NCI-H1092 (cell line): ENCODE data around the gene ARHGAP22.

ENCODE experiments used
- DNase-seq: peaks from one replicate; lab custom pipeline; 2025; lab: John Stamatoyannopoulos, UW

Gene ARHGAP22

DNA sequence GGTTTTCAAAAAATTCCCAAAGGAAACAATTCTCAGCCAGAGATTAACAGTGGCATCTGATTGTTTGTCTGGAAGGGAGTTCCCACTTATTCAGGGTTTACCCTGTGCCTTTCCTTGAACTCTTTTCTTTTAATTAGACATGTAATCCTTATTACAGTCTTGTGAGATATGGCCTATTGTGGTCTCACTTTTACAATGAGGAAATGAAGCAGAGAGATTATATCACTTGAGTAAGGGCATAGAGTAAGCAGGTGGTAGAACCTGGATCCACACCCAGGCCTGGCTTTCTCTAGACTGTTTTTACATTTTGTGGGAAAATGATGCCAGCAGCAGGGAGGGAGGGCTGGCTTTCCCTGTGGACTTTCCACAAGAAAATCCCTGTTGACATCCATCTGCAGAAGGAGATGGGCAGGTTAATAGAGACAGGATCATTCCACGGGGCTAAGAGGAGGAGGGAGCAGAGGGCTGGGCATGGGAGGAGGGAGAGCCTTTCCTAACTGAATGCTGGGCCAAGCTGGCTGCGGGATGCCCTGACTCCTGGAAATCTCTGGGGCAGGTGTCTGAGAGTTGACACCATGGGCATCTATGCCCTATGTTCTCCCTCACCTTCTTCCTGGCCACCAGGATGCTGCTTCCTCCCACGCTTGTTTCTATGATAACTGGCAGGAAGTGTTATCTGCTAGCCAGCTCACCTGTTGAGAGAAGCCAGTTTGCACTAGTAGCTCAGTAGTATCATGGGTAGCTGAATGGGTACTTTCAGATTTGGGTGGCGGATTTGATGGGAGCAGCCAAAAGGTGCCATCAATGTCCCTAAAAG, 28.7 kb upstream of the ARHGAP22 start:
- no peak for DNase-seq

DNA sequence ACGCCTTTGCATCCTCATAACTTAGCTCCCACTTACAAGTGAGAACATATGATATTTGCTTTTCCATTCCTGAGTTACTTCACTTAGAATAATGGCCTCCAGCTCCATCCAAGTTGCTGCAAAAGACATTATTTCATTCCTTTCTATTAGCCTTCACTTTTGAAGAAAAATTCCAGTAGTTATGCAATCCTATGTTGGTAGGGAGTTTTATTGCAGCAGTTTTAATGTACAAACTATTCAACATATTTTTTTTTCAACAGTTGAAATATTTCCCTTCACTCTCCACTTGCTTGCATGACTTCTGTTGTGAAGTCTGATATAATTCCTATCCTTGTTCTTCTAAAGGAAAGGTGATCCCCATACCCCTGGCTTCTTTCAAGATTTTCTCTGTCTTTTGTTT, 27.3 kb upstream of the ARHGAP22 start:
- no peak for DNase-seq

DNA sequence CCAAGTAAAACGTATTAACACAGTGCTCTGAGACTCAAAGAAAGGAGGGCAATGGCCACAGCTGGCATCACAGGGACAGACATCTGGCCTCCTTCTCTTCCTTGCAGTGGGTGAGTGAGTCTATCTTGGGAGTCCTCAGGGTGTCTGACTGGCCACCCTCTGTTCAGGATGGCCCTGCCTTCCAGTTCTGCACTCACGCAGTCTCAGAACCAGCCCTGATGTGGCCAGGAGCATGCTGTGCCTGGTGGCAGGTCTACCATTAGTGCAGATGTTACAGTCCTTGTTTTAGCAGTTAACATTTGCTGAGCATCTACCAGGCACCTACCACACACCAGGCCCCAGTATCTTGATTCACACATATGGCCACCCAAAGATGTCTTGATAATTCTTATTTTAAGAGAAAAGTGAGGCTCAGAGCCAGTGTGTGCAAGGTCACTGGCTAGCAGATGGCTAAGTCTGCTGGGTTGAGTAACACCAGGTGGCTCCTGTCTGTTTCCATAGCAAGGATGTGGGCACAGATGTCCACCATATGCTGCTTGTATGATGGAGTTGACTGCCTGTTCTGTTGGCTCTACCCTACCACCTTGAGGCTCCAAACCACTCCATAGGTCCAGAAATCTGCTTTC, 23.2 kb upstream of the ARHGAP22 start:
- DNase-seq, result no peak

DNA sequence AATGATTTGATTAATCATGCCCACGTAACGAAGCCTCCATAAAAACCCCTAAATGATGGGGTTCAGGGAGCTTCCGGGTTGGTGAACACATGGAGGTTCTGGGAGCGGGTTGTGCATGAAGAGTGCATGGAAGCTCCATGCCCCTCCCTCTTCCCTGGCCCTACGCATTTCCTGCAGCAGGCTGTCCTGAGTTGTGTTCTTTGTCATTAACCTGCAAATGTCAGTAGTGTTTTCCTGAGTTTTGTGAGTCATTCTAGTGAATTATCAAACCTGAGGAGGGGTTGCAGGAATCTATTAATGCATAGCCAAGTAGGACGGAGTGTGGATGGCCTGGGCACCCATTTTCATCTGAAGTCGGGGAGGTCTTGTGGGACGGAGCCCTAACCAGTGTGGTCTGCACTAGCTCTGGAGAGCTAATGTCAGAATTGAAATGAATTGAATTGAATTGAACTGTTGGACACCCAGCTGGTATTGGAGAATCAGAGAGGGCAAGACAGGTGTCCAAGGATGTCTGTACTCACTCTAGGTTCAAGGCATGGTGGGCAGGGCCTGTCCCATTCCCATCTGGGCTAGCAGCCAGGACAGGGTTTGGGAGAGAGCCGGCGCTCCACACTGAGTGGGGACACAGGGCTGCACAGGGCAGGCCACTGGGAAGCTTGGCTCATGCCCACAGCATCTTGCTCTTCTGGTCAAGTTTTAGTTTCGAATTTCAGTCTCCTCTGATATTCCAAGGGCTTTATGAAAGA, 22.3 kb upstream of the ARHGAP22 start:
- DNase-seq, result no peak

DNA sequence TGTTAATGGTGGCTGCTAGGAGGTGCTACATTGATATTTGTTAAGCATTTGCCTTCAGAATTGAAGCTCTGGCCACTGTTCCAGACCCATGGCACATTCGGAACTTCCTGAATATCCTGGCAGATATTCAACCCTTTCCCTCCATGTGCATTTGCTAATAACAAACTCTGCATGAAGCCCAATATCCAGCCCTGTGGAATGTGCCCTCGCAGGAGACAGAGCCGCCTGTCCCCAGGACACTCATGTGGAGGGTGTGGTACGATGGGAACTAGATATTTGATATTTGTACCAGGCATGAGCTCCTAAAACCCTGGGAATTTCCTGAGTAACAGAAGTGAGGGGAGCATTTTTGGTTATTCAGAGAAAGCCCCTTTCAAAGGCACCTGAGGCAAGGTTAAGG, 21.6 kb upstream of the ARHGAP22 start:
- DNase-seq, result no peak

DNA sequence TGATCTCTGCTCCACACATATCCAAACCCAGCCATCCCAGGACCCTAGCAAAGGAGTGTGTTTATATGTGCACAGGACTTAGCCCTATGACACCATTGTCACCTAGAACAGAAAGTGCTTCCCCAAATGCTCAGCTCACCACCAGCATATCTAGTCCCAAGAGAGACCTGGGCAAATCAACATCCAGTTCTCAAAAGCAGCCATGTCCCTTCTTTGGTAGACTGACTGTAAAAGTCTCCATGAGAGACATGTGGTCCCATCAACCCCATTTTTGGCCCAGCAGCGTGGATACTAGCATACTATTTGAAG, 20.9 kb upstream of the ARHGAP22 start:
- DNase-seq, result no peak

DNA sequence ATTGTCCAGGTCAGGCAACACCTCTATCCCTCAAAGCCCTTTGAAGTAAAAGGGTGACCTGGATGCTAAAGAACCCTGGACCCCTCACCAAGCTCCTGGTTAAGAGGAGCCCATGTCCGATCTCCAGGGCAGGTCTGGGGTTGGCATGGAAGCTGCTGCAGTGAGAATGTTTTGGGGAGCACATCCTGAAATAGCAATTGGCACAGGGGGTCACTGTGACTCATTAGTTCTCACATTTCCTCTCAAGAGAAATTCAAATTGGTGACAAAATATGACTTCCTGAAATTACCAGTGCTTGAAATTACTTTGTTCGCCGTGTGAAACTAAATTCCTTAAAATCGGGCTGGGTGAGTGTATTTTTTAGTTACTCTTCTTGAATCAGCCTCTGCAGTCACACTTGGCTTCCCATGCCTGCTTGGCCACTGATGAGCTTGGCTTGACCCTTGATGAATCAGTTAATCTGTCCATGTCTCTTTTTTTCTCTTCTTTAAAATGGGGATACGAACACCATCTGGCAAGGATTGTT, 18.8 kb upstream of the ARHGAP22 start:
- DNase-seq, result no peak

DNA sequence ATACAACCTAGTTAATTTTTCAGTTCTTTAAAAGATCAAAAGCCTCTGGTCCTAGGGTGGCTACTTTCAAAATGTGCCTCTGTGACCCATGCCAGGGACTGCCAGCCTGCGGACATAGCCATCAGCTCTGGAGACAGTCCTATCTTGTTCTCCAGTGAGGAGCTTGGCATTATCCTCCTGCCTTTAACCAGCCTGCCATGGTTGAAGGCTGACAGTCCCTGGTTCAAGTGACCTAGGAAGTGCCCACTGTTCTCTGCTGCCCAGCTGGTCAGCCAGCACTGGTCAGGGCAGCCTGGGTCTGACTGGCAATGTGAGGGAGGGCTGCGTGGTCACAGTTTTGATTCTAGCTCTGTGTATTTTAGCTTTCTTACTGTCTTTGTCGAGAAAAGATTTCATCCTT, 18.1 kb upstream of the ARHGAP22 start:
- no peak for DNase-seq

DNA sequence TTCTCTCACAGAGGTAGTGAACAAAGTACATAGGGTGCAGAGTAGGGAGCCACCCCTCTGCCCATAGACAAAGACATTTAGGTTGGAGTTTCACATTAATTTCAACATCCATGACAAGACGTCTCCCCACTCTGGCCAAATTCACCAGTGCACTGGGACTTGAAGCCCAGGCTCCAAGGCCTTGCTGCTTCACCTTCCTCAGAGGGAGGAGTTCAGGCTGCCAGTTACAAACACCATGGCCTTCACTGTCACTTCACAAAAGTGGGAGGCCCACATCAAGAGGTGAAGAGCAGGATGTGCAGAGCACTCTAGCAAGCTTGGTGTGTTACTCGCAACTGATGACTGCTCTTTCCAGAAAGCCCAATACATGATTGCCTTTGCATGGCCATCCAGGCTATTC, 15.8 kb upstream of the ARHGAP22 start:
- DNase-seq, result no peak

DNA sequence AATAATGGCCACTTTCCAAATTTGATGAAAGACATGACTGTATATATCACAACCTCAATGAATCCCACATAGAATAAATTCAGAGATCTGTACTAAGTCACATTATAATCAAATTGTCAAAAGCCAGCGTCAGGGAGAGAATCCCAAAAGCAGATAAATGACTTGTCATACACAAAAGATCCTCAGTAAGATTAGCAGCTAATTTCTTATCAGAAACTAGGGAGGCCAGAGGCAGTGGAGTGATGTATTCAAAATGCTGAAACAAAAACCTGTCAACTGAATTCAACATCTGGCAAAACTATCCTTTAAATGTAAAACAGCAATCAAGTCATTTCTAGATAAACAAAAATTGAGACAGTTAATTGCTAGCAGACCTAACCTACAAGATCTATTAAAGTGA, 11.6 kb upstream of the ARHGAP22 start:
- no peak for DNase-seq

DNA sequence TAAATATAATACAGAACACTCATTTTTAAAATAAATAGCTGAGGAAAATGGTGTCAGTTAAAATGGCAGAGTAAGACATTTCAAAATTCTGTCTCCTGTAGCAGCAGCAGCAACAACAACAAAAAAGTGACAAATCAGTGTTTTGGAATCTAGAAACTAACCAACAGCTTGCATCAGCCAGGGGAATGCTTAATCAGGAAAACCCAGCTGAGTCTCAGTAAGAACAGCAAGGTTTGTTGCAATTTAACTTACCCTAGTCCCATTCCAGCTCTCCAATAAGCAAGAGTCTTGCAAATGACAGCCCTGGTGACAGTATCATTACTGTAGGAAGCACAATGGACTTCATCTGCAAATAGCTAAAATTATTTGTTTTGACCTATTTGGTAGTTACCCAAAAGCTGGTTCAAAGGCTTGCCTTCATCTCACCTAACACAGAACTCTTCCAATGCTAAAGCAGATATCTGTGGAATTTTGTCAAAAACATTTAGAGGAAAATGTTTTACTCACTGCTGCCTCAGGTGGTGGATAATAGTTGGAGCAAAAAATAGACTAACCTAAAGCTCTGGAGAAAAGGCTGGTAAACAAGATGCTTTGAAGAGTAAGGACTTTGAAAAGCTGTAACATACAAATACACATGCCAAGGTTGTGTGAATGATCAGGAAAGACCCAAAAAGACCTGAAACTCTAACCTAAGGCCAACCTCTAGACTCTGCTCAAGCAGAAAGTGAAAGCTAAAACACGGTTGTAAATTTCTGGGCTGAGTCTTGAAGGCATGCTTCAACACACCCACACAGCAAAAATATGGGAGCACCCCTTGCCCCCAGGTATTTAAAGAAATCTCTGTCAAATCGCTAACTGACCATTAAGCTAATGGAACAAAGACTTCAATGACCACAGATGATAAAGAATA, 9.9 kb upstream of the ARHGAP22 start:
- no peak for DNase-seq

DNA sequence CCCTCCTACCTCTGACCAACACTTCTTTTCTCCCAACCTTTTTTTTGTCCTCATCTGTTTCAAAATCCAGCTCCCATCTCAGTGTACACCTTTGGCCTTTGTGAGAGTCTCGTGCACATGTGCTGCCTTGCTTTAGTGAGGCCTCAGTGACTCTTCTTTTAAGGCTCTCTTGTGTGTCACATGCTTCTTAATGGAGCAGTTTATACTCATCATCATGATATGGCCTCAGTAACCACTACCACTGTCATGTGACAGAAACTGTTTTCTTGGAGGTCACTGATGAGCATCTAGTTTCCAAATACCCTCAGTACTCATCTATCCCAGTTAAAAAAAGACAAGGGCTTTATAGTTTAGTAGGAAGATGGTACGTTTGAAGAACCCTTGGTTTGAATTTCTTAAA, 8.1 kb upstream of the ARHGAP22 start:
- DNase-seq, result no peak

DNA sequence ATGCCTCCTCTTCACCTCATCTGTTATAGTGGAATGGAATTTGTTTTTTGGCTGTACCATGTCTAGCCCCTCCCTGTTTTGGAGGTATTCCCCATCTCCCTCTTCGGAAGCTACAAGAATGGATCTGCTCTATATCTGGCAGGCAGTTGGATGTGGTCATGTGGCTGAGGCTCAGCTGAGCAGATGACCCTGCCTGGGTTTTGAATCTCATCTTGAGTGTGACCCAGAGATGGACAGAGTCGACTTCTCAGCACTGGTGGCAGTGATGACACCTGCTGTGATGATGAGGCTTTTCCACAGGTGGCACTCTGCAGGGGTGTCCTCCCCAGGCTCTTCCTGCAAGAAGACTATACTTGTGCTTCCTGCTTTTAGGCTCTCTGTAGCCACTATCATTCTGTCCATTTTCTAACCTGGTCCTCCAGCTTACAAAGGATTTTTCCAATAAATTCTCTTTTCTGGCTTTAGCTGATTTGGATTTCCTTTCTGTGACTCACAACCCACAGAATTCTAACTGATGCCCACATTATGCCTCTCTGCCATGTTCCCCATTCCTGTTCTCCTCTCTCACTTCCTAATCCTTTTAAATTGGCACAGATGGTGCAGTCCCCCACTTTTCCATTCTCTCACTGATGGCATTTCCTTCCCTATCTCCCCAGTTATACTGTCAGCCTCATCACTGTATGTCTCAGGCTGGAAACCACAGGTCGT, 7.5 kb upstream of the ARHGAP22 start:
- no peak for DNase-seq

DNA sequence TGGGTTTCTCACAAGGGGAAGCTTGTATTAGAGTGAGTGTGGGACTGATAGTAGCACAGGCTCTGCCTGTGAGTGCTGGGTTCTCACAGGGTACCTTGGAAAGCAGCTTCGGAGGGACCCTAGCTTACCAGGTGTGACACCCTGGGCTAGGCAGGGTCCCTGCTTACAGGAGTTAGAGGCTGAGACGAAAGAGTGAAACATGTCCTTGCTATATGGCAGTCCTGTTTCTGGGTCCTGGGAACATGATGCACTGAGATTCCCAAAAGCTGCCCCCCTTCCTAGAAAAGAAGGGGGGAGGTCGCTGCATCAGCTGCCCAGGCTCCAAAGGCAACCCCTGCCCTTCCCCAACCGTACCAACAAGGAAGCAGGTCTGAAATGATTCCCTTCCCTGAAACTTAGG, 6.3 kb upstream of the ARHGAP22 start:
- DNase-seq, result no peak

DNA sequence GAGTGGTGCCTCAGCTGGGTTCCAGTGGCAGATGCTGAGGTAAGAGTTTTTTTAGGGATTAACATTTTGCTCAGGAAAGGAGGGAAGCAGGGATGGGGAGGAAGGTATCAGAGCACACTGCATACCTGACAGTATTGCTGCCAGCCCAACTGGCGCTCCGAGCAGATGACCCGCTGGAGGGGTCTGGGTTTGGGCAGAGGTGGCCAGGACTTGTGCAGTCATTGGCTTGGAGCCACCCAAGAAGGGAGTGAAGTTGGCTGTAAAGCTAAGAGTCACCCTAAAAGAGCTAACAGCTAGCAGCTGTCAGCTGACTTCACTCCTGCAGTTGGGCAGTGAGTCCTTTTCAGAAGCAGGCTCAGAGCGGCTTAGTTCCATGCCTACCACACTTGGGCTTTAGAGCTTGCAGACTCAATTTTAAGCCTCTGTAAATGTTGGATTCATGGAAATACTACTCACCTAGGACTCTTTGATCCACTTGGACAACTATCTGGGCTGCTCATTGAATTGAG, 5.8 kb upstream of the ARHGAP22 start:
- no peak for DNase-seq

DNA sequence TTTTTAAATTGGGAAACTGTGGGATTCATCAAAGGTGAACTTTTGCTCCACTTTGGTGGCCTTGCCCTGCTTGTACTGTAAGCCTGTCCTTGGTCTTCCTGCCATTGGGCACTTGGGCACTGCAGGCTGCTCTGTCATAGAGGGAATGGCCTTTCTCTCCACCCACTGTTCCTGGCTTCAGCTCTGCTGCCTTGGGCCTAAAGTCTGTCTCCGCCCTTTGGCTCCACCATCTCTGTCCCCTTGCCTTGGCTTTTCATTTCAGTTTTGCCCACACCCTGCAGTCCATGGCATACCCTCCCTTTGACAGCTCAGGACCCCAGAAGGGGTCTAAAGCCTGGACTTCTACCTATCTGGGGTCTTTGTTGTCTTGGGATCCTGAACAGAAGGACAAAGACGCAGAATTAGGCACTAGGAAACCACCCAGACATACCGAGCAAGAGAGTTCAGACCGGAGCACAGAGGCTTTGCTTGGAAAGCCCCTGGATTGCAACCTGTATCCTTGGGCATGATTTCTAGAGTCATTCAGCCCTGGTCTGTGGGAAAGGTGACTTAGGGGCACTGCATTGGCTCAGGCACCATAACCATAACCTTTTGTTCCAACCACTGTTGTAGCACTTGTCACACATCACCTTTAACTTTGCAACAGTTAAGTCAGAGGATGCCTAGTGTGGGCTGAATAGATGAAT, 5.2 kb upstream of the ARHGAP22 start:
- DNase-seq, result no peak

DNA sequence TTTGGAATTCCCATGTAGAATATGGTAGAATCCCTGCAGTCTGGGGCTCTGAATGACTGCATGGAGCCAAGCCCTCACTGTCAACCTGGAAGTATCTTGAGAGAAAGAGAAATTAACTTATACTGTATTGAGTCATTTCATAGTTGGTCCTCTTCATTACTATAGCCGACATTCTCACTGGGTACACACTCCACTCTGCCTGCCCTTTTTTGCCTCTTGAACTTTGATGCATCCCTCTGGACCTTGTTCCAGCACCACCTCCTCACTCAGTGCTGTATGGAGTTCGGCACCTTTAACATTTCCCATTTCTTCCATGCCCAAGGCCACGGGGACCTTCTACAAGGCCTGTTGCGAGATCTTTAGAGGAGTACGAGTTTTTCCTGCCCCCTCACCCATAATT, 4.6 kb upstream of the ARHGAP22 start:
- DNase-seq, result no peak

DNA sequence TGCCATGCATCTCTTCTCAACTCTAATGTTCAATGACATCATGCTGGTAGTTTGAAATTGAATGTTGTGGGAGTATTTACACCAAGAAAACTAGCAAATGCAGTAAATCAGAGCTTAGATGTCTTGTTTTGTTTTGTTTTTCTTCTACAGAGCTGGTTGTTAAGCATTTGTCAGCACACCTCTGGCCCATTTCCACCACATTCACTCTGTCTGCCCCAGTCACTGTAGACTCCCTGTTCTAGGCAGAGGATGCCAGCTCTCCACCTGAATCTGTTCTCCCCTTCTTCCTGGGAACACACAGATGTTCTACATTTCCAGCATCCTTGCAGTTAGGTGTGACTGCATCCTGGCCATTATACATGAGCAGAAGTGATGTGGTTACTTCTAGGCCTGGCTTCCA, 4.1 kb upstream of the ARHGAP22 start:
- no peak for DNase-seq

DNA sequence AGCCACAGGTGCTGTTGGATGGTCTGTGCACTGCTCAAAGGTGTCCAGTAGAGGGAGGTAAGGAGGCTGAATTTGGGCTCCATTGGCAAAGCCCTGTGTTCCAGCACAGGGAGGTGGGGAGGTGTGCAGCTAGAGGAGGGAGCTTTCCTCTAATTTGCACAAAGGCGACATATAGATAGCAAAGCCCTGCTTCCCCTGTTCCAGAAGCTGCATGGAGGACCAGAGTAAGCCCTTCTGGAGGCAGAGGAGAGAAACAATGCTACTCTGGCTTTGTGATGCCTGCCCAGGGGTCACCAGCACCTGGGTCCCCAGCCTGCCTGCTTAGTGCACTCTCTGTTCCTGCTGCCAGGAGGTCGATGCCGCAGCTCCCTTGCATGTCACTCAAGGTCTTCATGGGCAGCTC, 3.4 kb upstream of the ARHGAP22 start:
- DNase-seq, result peak; percentile 18
